ENCODE data around the gene PI4KA.

The PI4KA gene

DNA sequence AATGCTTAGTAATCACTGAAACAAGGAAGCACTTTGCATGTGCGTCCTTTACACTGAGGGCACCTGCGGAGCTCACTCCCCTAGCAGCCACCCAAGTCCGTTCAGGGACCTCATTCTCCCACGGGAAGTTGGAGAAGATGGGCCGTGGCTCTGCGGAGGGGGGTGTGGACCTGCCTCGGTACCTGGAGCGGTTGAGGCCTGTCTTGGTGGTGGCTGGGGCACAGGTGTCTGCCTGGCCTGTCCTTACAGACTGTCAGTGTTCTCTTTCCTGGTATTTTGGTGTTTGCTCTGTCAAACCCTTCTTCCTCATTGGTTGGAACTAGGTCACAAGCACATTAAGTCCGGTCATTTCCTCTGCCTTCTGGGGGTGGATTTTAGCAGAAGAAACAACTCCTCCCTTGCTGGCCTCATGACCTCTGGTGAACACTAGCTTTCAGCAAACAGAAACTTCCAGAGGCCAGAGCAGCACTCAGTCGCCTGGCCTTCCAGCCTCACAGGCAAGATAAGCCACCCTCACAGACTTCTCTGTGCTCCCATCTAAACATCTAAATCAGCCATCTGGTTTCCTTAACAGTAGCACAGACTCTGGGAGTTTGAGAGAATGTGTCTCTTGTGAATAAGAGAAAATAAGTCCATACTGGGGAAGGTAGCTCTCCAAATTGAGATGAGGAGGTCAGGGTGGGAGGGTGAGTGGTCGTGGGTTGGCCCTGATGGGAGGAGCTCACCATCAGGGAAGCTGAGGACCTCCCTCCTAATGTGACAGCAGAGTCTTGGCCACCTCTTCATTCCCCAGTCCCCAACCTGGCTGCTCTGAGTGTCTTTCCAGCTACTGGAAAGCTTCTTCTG is 8.8 kb upstream of the PI4KA start:
- no peak overlapping the region for H3K4me3 ChIP-seq (ENCODE audit: low read depth, low read length)
- TF ChIP-seq, protein P1, sequence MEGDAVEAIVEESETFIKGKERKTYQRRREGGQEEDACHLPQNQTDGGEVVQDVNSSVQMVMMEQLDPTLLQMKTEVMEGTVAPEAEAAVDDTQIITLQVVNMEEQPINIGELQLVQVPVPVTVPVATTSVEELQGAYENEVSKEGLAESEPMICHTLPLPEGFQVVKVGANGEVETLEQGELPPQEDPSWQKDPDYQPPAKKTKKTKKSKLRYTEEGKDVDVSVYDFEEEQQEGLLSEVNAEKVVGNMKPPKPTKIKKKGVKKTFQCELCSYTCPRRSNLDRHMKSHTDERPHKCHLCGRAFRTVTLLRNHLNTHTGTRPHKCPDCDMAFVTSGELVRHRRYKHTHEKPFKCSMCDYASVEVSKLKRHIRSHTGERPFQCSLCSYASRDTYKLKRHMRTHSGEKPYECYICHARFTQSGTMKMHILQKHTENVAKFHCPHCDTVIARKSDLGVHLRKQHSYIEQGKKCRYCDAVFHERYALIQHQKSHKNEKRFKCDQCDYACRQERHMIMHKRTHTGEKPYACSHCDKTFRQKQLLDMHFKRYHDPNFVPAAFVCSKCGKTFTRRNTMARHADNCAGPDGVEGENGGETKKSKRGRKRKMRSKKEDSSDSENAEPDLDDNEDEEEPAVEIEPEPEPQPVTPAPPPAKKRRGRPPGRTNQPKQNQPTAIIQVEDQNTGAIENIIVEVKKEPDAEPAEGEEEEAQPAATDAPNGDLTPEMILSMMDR (IDR thresholded peaks at IDR 0.05; ENCODE audit: low read depth, low read length), result no peak
- in situ Hi-C loops (cut with HindIII; ENCODE audit: low sequenced_read_pairs), result no loop called here
- DNase-seq (ENCODE audit: low read depth, low spot score), result no peak

DNA sequence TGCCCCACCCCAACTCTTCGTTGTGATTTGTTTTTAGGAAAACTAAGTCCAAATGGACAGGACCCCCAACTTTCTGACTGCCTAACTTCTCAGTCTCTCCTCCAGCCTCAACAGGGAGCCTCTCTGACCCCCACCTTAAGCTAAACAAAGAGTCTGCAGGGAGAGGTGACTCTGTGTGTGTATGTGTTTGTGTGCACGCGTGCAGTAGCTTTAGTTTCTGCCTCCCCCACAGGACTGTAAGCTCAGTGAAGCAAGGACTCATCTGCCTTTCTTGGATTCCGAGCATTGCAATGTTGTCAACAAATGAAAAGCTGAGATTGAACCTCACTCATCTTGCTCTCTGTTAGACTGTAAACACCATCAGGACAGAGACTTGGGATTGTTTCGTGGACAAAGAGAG is 8.1 kb upstream of the PI4KA start:
- DNase-seq (ENCODE audit: low read depth, low spot score), result no peak
- TF ChIP-seq, protein P1 (IDR thresholded peaks at IDR 0.05; ENCODE audit: low read depth, low read length), result no peak
- in situ Hi-C loops (cut with HindIII; ENCODE audit: low sequenced_read_pairs), result no loop called here
- no peak overlapping the region for H3K4me3 ChIP-seq (ENCODE audit: low read depth, low read length)

DNA sequence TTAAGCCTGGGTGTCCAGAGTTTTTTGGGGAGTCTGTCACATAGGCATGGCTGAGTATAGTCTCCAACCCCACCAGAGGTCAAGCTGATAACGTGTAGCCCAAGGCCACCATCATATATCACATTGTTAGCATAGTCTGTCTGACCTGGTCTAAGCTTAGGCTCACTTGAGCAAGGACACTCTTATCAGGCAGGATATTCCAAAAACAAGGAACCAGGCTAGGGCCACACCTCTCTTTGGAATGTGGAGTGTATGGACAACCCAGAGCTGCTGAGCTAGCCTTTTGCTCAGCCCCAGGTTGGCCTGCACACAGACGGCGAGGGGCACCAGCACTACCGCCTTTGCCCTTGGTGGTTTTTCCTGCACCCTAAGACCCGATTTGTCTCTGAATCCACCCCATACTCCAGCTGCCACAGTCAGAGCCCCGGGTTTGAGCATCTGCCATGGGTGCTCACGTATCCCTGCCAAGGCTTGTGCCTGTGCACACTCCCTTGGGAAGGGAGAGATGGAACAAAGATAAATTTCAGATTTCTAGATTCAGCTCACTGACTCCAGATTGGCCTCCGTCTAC is 7.3 kb upstream of the PI4KA start:
- TF ChIP-seq, protein P1 (IDR thresholded peaks at IDR 0.05; ENCODE audit: low read depth, low read length), result no peak
- DNase-seq (ENCODE audit: low read depth, low spot score), result no peak
- H3K4me3 ChIP-seq (ENCODE audit: low read depth, low read length), result no peak overlapping the region
- in situ Hi-C loops (cut with HindIII; ENCODE audit: low sequenced_read_pairs), result no loop called here

DNA sequence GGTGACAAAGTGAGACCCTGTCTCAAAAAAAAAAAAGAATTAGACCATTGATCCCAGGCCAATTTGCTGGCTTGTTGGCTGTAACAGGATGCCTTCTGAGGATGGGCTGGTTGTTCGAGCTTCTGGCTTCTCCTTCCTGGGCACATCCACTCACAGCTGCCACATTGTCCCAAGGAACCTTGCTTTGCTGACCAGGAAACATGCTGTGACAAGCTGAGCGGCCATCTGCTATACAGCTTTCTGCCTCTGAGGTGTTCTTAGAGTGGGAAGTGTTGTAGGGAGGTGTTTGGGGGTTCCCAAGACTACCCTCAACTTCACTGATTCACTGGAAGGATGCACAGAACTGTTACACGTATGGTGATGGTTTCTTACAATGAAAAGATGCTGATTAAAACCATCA is 6.7 kb upstream of the PI4KA start:
- no peak overlapping the region for H3K4me3 ChIP-seq (ENCODE audit: low read depth, low read length)
- no peak for DNase-seq (ENCODE audit: low read depth, low spot score)
- in situ Hi-C loops (cut with HindIII; ENCODE audit: low sequenced_read_pairs), result no loop called here
- TF ChIP-seq, protein P1 (IDR thresholded peaks at IDR 0.05; ENCODE audit: low read depth, low read length), result no peak

DNA sequence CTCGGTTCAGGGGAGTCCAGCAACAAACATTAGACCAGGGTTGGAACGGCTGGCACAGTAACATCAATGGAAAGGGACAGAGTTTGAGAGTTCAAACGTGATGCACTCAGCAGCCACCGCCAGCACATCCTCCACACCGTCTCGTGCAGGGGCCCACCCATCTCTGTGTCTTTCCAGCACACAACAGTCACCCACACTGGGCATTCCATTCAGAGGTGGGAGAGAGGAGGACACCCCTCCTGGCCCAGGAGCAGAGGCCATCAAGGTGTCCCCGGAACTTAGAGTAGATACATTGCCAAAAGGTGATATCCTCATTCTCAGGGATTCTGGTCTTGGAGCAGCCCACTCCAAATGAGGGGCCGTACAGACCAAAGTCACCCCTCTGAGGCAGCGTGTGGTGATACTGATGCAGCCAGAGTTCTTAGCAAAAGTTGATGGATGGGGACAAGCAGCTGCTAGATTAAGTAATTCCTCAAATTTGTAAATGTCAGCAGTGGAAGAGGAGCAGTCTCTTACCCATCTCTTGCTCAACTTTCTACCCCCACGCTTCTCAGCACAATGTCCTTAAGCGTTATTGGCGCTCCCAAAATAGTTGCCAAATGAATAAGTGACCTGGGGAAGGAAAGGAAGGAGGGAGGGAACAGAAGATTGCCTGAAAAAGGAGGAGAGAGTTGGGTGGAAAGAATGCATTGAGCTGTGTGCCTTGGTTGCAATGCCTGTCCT is 5.7 kb upstream of the PI4KA start:
- H3K4me3 ChIP-seq (ENCODE audit: low read depth, low read length), result no peak overlapping the region
- TF ChIP-seq, protein P1 (IDR thresholded peaks at IDR 0.05; ENCODE audit: low read depth, low read length), result no peak
- no peak for DNase-seq (ENCODE audit: low read depth, low spot score)
- in situ Hi-C loops (cut with HindIII; ENCODE audit: low sequenced_read_pairs), result no loop called here

DNA sequence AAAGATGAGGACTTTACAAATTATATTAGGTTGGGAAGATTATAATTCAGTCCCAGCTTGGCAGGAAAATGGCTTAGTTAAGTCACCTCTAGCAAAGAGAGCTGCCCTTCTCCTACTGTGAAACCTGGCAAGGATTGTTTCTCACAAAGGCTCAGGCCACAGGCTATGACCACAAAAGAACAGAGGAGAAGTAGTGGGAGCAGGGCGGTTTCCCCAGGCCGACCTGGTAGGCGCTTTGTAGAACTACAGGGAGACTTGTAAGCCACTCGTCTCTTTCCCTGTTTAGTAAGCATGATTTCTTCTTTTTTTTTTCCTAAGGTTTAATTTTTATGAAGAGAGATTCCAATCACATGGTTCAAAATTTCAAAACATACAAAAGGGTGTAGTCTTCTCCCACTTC is 4.8 kb upstream of the PI4KA start:
- no peak overlapping the region for H3K4me3 ChIP-seq (ENCODE audit: low read depth, low read length)
- TF ChIP-seq, protein P1 (IDR thresholded peaks at IDR 0.05; ENCODE audit: low read depth, low read length), result no peak
- DNase-seq (ENCODE audit: low read depth, low spot score), result no peak
- in situ Hi-C loops (cut with HindIII; ENCODE audit: low sequenced_read_pairs), result no loop called here
